K562 (cell line): ENCODE measurements around the gene ALG11. TPM values are rescaled to one million over a fixed set of nuclear protein-coding genes. Genes with fewer than 3 reads are reported as not detected.

ENCODE experiments used
- ATAC-seq: fragments of 200-7000 bp; cut with Tn5 transposase; 3 replicates; pipeline ENCODE4 v1.9.1; 2020; ENCODE audit warnings: moderate library complexity
- BruUV-seq: library from RNA; stranded (reverse); fragments of 400-500 nt; replicated peaks from 2 replicates; lab custom pipeline; 2021; lab: Mats Ljungman, UMichigan
- CTCF ChIA-PET: fragments of 300-600 bp; formaldehyde crosslinking; extraction: SDS; loops from one replicate; lab custom pipeline; 2021; ENCODE audit warnings: low intra/inter-chr PET ratio; lab: Yijun Ruan, JAX
- POLR2A ChIA-PET: fragments of 300-600, 350-650 bp; sonication (Branson Sonifier 250); formaldehyde crosslinking; extraction: SDS; loops from one replicate; lab custom pipeline; 2021; ENCODE audit warnings: antibody characterized with exemption, inconsistent platforms; lab: Yijun Ruan, JAX
- DNase-seq, 4 experiments: peaks; one replicate each; pipeline versions ENCODE4 v3.0.0 to v3.0.0-alpha.2; 2011 to 2018; ENCODE audit warnings: low spot score in 3 of 4, mixed read lengths in 3 of 4; ENCODE audit errors: extremely low read depth in 1 of 4
- FAIRE-seq: peaks from 2 replicates; lab custom pipeline; 2011; peaks lifted over from hg19 to GRCh38; lab: Jason Lieb, UNC
- H2AFZ ChIP-seq: 2 replicates; pipeline ENCODE4 v1.6.0; 2011; ENCODE audit warnings: low read depth, low read length, control low read depth, inconsistent platforms
- H3K27ac ChIP-seq: fragments of 200-600 bp; 3 replicates; pipeline ENCODE4 v1.8.0; 2011; ENCODE audit warnings: low read depth, mild to moderate bottlenecking, control low read depth, inconsistent platforms, low read length, moderate library complexity, mixed read lengths; ENCODE audit errors: extremely low read depth
- H3K27me3 ChIP-seq, 2 experiments: fragments of 300-600 bp in 1 of 2; 2 replicates in 1 of 2; 3 replicates in 1 of 2; pipeline versions ENCODE4 v1.6.0 to v1.8.0; 2011; ENCODE audit warnings: inconsistent platforms in 2 of 2, low read length in 2 of 2, mild to moderate bottlenecking in 1 of 2, mixed read lengths in 1 of 2, moderate library complexity in 1 of 2; ENCODE audit not compliant: control insufficient read depth in 2 of 2, insufficient read depth in 2 of 2
- H3K36me3 ChIP-seq: fragments of 300-600 bp; 3 replicates; pipeline ENCODE4 v1.8.0; 2011; ENCODE audit warnings: mild to moderate bottlenecking, low read length, inconsistent platforms; ENCODE audit not compliant: control insufficient read depth, insufficient read depth
- H3K4me1 ChIP-seq, 2 experiments: fragments of 200-600 bp in 1 of 2; replicated peaks in 1 of 2; 2 replicates in 1 of 2; 3 replicates in 1 of 2; pipeline versions ENCODE4 v1.5.1 to v1.8.0; 2011; ENCODE audit warnings: inconsistent platforms in 2 of 2, low read length in 2 of 2, mild to moderate bottlenecking in 1 of 2, mixed read lengths in 1 of 2, moderate library complexity in 1 of 2; ENCODE audit not compliant: control insufficient read depth in 2 of 2, insufficient read depth in 2 of 2
- H3K4me2 ChIP-seq: 2 replicates; pipeline ENCODE4 v1.6.1; 2011; ENCODE audit warnings: low read length, control low read depth, inconsistent platforms, mixed read lengths; ENCODE audit not compliant: insufficient read depth
- H3K4me3 ChIP-seq: fragments of 200-600 bp; sonication (generic), shearing (Covaris generic); 2 replicates; pipeline ENCODE4 v1.5.1; 2016; ENCODE audit warnings: control low read depth, inconsistent platforms
- H3K79me2 ChIP-seq: fragments of 200-600 bp; 3 replicates; pipeline ENCODE4 v1.8.0; 2011; ENCODE audit warnings: low read length, inconsistent platforms; ENCODE audit not compliant: control insufficient read depth, insufficient read depth
- H3K9ac ChIP-seq, 2 experiments: 2 replicates each; pipeline versions ENCODE4 v1.6.0 to v1.6.1; 2011; ENCODE audit warnings: low read depth in 2 of 2, low read length in 2 of 2, control low read depth in 1 of 2, inconsistent platforms in 1 of 2, mild to moderate bottlenecking in 1 of 2, mixed read lengths in 1 of 2; ENCODE audit not compliant: insufficient read depth in 1 of 2
- H3K9me1 ChIP-seq: one replicate; pipeline ENCODE4 v1.6.0; 2011; ENCODE audit warnings: inconsistent platforms, mild to moderate bottlenecking, low read length, moderate library complexity; ENCODE audit not compliant: control insufficient read depth, insufficient read depth
- H3K9me3 ChIP-seq: replicated peaks from 2 replicates; pipeline ENCODE4 v1.5.1; 2011; ENCODE audit warnings: low read depth, low read length, inconsistent platforms; ENCODE audit not compliant: control insufficient read depth, insufficient read depth
- H4K20me1 ChIP-seq: replicated peaks from 2 replicates; pipeline ENCODE4 v1.6.1; 2011; ENCODE audit warnings: low read length, inconsistent platforms, mixed read lengths; ENCODE audit not compliant: control insufficient read depth, insufficient read depth
- CBX2 ChIP-seq: fragments of 200-600 bp; sonication (generic); IDR thresholded peaks from one replicate; pipeline ENCODE4 v1.6.1; 2012; ENCODE audit warnings: mild to moderate bottlenecking, low read length, inconsistent platforms; ENCODE audit not compliant: insufficient read depth, poor library complexity, severe bottlenecking
- FOXJ3 ChIP-seq: sonication (generic); formaldehyde crosslinking; IDR thresholded peaks from 2 replicates; pipeline ENCODE4 v1.4.0; 2020; ENCODE audit warnings: mild to moderate bottlenecking, missing genetic modification reagents
- RAD21 ChIP-seq, 2 experiments: fragments of 250-450 bp in 1 of 2; fragments of 450-650 bp in 1 of 2; sonication (Bioruptor Pico) in 1 of 2; formaldehyde crosslinking in 1 of 2; IDR thresholded peaks in 1 of 2; conservative IDR thresholded peaks in 1 of 2; 2 replicates each; pipeline versions ENCODE4 v1.4.0 to v1.8.0; 2020 to 2022; ENCODE audit warnings: mild to moderate bottlenecking in 2 of 2, moderate library complexity in 1 of 2
- RAD51 ChIP-seq: fragments of 450-650 bp; IDR thresholded peaks from 2 replicates; pipeline ENCODE4 v1.7.1; 2016; ENCODE audit warnings: low read depth, mild to moderate bottlenecking, borderline replicate concordance
- SPI1 ChIP-seq: IDR thresholded peaks from 2 replicates; pipeline ENCODE4 v1.6.1; 2011; ENCODE audit warnings: low read depth, low read length, control low read depth, borderline replicate concordance
- TCFL5 ChIP-seq: fragments of 250-450 bp; sonication (Bioruptor Pico); conservative IDR thresholded peaks from 2 replicates; pipeline ENCODE4 v1.6.1; 2021; ENCODE audit warnings: mild to moderate bottlenecking, moderate library complexity, matching md5 sums
- ZNF354B ChIP-seq: fragments of 250-450 bp; sonication (Bioruptor Pico); IDR thresholded peaks from 2 replicates; pipeline ENCODE4 v1.4.0; 2020
- ZNF507 ChIP-seq: conservative IDR thresholded peaks from 2 replicates; pipeline ENCODE4 v1.6.1; 2017; ENCODE audit warnings: missing genetic modification characterization, missing compliant biosample characterization
- WGBS: fragments of 100-300 bp; shearing (Covaris generic); methylation state at CpG from one replicate; pipeline ENCODE4 v1.1.6; 2016; ENCODE audit warnings: low coverage, mixed read lengths; ENCODE audit not compliant: insufficient coverage; ENCODE audit errors: missing lambda C conversion rate; 5-methylcytosine and 5-hydroxymethylcytosine counted together
- in situ Hi-C: fragments of 300-500 bp; cut with MboI; formaldehyde crosslinking; loops from 4 replicates; pipeline ENCODE4 v1.15.0; 2018; ENCODE audit warnings: inconsistent platforms, mixed read lengths
- intact Hi-C: fragments of 100-400 bp; cut with micrococcal nuclease; formaldehyde crosslinking; loops from 2 replicates; pipeline ENCODE4 v1.14.2; 2022
- polyA plus RNA-seq, 8 experiments: library from polyadenylated mRNA; depleted of rRNA in 4 of 8; stranded (reverse) in 5 of 8; unstranded in 3 of 8; fragments of >200 nt; fragmentation: Nextera tagmentation in 2 of 8; fragmentation: Illumina TruSeq in 1 of 8; extraction: Ambion mirVana in 2 of 8; extraction: Trizol in 1 of 8; gene quantifications; 2 replicates each; pipeline versions ENCODE4 v1.2.1 to v1.2.3, GENCODE V29; 2011 to 2014; ENCODE audit warnings: inconsistent platforms in 1 of 8, missing spikeins in 1 of 8
- total RNA-seq, 7 experiments: library from RNA; depleted of rRNA in 6 of 7; stranded (reverse); fragments of >200 nt in 6 of 7; fragmentation: Illumina TruSeq in 2 of 7; extraction: Trizol in 2 of 7; gene quantifications; 2 replicates each; pipeline versions ENCODE4 v1.2.1 to v1.2.3, GENCODE V29; 2011 to 2021; ENCODE audit warnings: low replicate concordance in 1 of 7
- TF ChIP-seq, protein P1 (sequence below), 2 experiments: fragments of 450-650 bp; formaldehyde crosslinking in 1 of 2; IDR thresholded peaks; 2 replicates each; pipeline versions ENCODE4 v1.4.0 to v1.6.1; 2014 to 2020; ENCODE audit warnings: mild to moderate bottlenecking in 2 of 2, borderline replicate concordance in 1 of 2, low read depth in 1 of 2
- TF ChIP-seq, protein P2 (sequence below), 3 experiments: IDR thresholded peaks in 2 of 3; conservative IDR thresholded peaks in 1 of 3; 2 replicates each; pipeline ENCODE4 v1.5.1; 2011 to 2012; ENCODE audit warnings: low read length in 3 of 3, mild to moderate bottlenecking in 3 of 3, control low read depth in 2 of 3, improper control_type of control experiment in 1 of 3, inconsistent platforms in 1 of 3, low read depth in 1 of 3, mixed read lengths in 1 of 3, moderate library complexity in 1 of 3; ENCODE audit not compliant: insufficient read depth in 2 of 3

Gene ALG11
- total and polyA plus RNA-seq, 9 of the 15 experiments (the other 6 are each of a cell fraction or from before 2014, with no cell fraction given): 7.3 to 19.2 (median 16.3) TPM

DNA sequence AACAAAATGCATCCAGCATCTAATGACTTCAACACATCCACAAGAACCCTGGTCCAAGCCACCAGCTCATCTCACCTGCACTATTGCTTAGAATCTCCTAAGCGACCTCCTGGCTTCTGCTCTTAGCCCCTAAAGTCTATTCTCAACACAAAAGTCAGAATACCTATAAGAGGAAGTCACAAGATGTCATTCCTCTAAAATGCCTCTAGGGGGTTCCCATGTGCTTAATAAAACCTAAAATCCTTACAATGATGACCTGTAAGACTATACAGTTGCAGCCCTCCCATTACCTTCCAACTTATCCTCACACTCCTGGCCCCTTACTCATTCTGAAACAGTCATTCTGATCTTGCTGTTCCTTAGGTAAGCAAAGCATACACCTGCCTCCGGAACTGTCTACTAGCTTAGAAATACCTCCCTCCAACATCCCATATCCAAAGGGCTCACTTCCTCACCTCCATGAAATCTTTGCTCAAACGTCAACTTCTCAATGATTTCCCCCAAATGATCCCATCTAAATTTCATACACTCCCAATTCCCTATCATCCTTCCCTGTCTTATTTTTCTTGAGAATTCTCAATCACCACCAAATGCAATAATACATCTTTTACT is 11.0 kb upstream of the ALG11 start:
- ATAC-seq (peak; percentile 45), FAIRE-seq (peak; percentile 26), DNase-seq (peak; percentile 32 to 49 (median 42))
- peaks cover under 1% of the 10 kb centered on the region; the same call in 2 of the 3 replicates for H3K36me3 ChIP-seq
- 15% methylated on average over 3 of the region's 3 CpGs for WGBS
- BruUV-seq: no TSS peak
- H3K4me1 ChIP-seq: peaks cover 31 to 43% of the 10 kb centered on the region in 2 experiments
- H3K9ac ChIP-seq: no peak overlapping the region
- H2AFZ ChIP-seq: no peak overlapping the region
- in situ Hi-C loops (no loop called here), intact Hi-C loops (loop anchor here (1.0 to 5.0 kb wide), 2 partner anchors 104 to 126 kb away; no protein-coding TSS in a partner anchor)
- no peaks in the 10 kb centered on the region for H4K20me1 ChIP-seq
- H3K27ac ChIP-seq: no peak overlapping the region
- no peaks in the 10 kb centered on the region for H3K27me3 ChIP-seq
- ChIA-PET CTCF (interaction anchor here (1.3 kb wide), 1 partner anchor 126 kb away, joined by 6 read pairs; no protein-coding TSS in a partner anchor), POLR2A (interaction anchor here (1.1 kb wide), 1 partner anchor 11 kb away, joined by 3 read pairs; the partner anchor contains the start of gene ALG11)
- no peaks in the 10 kb centered on the region for H3K9me1 ChIP-seq
- peaks cover 77% of the 10 kb centered on the region for H3K79me2 ChIP-seq
- no peaks in the 10 kb centered on the region for H3K9me3 ChIP-seq
- no peak overlapping the region for H3K4me3 ChIP-seq
- H3K4me2 ChIP-seq: no peak overlapping the region
- TF ChIP-seq FOXJ3 (CRISPR knock-in tag) (no peak), RAD21 (CRISPR knock-in tag; conservative IDR thresholded peaks at IDR 0.05 in 1 of 2, IDR thresholded peaks at IDR 0.05 in 1 of 2) (peak; percentile 49 to 73), RAD51 (no peak), TCFL5 (CRISPR knock-in tag) (no peak), CBX2 (no peak), SPI1 (peak; percentile 77), ZNF354B (no peak), ZNF507 (tag) (no peak)
- TF ChIP-seq, protein P1, sequence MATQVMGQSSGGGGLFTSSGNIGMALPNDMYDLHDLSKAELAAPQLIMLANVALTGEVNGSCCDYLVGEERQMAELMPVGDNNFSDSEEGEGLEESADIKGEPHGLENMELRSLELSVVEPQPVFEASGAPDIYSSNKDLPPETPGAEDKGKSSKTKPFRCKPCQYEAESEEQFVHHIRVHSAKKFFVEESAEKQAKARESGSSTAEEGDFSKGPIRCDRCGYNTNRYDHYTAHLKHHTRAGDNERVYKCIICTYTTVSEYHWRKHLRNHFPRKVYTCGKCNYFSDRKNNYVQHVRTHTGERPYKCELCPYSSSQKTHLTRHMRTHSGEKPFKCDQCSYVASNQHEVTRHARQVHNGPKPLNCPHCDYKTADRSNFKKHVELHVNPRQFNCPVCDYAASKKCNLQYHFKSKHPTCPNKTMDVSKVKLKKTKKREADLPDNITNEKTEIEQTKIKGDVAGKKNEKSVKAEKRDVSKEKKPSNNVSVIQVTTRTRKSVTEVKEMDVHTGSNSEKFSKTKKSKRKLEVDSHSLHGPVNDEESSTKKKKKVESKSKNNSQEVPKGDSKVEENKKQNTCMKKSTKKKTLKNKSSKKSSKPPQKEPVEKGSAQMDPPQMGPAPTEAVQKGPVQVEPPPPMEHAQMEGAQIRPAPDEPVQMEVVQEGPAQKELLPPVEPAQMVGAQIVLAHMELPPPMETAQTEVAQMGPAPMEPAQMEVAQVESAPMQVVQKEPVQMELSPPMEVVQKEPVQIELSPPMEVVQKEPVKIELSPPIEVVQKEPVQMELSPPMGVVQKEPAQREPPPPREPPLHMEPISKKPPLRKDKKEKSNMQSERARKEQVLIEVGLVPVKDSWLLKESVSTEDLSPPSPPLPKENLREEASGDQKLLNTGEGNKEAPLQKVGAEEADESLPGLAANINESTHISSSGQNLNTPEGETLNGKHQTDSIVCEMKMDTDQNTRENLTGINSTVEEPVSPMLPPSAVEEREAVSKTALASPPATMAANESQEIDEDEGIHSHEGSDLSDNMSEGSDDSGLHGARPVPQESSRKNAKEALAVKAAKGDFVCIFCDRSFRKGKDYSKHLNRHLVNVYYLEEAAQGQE (IDR thresholded peaks at IDR 0.05; ENCODE audit: borderline replicate concordance): peak; percentile 38; the same call in 1 of the 2 replicates
- TF ChIP-seq, protein P1 (CRISPR knock-in tag; IDR thresholded peaks at IDR 0.05; ENCODE audit: low read depth): no peak
- TF ChIP-seq, protein P2, sequence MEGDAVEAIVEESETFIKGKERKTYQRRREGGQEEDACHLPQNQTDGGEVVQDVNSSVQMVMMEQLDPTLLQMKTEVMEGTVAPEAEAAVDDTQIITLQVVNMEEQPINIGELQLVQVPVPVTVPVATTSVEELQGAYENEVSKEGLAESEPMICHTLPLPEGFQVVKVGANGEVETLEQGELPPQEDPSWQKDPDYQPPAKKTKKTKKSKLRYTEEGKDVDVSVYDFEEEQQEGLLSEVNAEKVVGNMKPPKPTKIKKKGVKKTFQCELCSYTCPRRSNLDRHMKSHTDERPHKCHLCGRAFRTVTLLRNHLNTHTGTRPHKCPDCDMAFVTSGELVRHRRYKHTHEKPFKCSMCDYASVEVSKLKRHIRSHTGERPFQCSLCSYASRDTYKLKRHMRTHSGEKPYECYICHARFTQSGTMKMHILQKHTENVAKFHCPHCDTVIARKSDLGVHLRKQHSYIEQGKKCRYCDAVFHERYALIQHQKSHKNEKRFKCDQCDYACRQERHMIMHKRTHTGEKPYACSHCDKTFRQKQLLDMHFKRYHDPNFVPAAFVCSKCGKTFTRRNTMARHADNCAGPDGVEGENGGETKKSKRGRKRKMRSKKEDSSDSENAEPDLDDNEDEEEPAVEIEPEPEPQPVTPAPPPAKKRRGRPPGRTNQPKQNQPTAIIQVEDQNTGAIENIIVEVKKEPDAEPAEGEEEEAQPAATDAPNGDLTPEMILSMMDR (IDR thresholded peaks at IDR 0.05 in 2 of 3, conservative IDR thresholded peaks at IDR 0.05 in 1 of 3; ENCODE audit: insufficient read depth in 2 of 3, low read depth in 1 of 3, low read length in 3 of 3): peak; percentile 36 to 67 (median 53); a peak in 4 of 6 replicates
